RPMI8226 (cell line): ENCODE data around the gene NAXD.
"Not testable (repeated sequence)": the region's sequence is repeated elsewhere in the genome, so short reads cannot be mapped to it uniquely, and the experiment has no call there.

ENCODE experiments used
- DNase-seq: peaks from one replicate; pipeline ENCODE4 v3.0.0-alpha.2; 2015

Gene NAXD

DNA sequence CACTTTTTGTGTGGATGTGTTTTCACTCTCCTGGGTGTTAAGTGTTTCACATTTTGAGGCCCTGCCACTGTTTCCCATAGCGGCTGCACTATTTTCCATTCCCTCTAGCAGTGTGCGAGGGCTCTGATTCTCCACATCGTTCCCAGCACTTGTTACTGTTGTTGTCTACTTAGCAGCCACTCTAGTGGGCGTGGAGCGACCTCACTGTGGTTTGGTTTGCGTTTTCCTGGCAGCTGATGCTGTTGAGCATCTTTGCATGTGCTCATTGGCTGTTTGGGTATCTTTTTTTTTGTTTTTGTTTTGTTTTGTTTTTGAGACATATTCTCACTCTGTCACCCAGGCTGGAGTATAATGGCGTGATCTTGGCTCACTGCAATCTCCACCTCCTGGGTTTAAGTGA is 14.4 kb downstream of the NAXD start:
- no peak for DNase-seq

DNA sequence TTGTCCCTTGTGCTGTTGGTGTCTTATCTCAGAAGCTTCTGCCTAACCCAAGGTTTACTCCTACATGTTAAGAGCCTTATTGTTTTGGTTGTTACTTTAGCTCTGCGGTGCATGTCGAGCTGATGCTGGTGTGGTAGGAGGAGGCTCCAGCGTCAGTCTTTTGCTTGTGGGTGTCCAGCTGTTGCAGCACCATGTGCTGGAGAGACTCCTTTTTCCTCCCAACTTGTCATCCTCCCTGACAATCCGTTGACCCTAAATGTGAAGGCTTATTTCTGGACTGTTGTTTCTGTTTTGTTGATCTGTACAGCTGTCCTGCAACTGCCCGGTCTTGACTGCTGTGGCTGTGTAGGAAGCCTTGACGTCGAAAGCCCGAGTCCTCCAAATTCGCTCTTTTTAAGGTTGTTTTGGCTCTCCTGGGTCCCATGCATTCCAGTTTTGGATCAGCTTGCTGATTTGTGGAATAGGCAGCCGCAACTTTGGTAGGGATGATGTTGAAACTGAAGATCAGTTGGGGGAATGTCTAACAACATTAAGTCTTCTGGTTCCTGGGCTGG is 15.3 kb downstream of the NAXD start:
- no peak for DNase-seq

DNA sequence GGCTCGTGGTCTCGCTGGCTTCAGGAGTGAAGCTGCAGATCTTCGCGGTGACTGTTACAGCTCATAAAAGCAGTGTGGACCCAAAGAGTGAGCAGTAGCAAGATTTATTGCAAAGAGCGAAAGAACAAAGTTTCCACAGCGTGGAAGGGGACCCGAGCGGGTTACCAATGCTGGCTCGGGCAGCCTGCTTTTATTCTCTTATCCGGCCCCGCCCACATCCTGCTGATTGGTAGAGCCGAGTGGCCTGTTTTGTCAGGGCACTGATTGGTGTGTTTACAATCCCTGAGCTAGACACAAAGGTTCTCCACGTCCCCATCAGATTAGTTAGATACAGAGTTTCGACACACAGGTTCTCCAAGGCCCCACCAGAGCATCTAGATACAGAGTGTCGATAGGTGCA is 16.9 kb downstream of the NAXD start:
- DNase-seq: not testable (repeated sequence)

DNA sequence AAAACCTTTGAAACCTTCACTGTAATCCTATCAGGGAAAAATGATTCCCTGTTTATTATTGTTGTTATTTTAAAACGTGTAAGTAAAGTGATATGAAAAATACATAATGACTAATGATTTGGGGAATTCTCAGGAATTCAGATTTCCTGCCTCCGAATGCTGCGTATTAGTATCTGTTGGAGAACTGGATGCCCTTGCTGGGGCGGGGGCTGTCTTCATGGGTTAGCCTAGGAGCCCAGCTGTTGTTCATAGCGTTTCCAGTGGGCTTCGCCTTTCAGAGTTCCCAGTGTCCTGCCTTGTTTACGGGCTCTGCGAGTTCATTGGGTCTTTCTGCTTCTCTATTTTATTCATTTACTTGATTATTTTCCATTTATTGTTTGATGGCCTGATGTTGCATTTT is 18.4 kb downstream of the NAXD start:
- DNase-seq: no peak

DNA sequence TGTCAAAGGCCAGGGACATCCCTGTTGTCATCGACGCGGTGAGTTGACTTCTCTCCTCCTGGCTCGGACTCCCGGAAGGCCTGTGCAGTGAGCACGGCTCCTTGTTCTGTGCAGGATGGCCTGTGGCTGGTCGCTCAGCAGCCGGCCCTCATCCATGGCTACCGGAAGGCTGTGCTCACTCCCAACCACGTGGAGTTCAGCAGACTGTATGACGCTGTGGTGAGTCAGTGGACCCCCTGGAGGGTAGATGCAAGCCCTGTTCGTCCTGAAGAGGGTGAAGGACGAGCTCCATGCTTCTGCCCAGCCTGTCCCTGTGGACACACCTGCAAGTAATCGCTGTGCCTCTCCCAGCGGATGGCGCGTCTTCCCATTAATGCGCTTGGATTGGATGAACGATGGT is 19.2 kb downstream of the NAXD start:
- no peak for DNase-seq

DNA sequence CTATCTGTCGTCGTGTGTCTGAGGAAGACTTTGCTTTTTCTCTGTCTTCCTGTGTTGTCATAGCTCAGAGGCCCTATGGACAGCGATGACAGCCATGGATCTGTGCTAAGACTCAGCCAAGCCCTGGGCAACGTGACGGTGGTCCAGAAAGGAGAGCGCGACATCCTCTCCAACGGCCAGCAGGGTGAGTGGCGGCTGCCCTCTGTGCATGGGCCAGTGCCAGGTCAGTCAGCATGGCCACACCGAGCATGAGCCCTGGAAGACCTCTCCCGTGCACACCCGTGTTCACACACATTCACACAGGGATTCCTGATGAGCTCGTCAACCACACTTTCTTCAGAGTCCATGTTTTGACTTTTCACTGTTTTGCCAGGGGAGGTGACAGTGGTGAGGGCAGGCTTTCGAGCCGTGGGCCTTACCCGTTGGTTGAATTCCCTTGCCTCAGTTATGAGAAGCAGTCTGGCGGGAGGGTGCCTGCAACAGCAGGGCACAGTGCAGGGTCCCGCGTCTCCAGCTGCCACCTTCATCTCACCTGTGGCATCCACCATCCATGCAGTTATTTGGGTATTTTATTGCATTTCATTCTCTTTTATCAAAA is 20.2 kb downstream of the NAXD start:
- no peak for DNase-seq

DNA sequence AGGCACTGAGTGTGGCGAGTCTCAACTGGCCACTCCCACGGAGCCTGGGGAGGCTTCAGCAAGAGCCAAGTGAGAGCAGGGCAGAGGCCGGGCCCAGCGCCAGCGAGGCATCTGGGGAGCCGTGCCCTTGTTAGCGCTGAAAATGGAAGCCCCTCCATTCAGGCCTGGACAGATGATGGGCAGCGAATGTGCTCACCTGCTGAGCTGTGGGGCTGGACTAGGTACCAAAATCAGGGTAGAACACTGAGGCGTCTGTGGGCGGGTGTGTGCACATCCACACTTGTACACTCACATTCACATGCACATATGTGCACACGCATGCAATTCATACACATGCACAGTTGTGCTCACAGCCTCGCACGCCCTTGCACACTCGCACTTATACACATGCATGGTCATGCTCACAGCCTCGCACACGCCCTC is 20.7 kb downstream of the NAXD start:
- DNase-seq: no peak

DNA sequence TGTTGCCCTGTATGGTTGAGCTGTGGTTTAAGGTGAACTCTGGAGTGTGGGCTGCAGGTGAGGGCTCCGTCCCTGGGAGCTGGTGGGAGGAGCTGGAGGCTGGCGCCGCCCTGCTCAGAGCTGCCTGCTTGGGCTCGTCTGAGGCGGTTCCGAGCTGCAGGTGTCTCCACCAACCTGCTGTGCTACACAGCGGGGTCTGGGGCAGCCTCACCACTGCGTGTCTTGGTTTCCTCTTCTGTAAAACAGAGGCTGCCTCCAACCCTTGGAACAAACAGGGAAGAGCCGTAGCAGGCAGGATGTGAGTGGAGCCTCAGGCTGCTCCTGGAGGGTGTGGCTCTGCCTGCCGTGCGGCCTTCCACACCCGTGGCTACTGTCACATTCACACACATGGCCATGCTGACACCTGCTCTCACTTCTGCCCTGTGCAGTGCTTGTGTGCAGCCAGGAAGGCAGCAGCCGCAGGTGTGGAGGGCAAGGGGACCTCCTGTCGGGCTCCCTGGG is 21.4 kb downstream of the NAXD start:
- no peak for DNase-seq

DNA sequence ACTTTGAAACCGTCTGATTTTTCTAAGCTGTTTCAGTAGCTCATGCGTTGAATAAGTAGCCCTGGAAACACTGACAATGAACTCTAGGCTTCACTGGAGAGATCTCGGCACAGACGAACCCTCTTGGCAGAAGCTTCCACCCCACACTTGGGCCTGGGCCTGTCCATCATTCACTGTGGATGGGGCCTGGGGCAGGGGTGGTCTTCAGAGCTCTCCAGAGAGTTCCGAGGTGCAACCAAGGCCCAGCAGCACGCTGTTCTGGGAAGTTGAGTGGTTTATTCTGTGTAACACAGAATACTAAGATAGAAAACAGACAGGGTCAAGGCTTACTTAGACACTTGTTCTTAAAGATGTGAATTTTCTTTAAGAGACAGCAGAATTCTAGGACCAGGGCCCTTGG is 21.9 kb downstream of the NAXD start:
- DNase-seq: no peak

DNA sequence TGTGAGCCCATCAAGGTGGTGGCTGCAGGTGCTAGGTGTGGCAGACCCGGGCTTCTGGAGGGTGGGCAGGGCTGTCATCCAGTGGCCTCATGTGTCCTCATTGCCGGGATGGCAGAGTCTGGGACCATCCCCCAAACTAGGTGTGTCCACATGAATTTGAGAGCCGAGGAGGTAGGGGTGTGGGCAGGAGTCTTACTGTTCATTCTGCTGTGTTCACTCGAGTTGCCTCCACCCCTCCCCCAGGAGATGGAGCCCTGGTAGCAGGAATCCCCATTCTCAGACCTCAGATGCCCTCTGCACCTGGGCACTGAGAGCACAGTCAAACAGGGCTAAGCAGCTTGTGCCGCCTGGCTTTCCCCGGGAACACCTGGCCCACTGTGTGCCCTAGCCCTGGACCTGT is 22.4 kb downstream of the NAXD start:
- peak; percentile 16 for DNase-seq

DNA sequence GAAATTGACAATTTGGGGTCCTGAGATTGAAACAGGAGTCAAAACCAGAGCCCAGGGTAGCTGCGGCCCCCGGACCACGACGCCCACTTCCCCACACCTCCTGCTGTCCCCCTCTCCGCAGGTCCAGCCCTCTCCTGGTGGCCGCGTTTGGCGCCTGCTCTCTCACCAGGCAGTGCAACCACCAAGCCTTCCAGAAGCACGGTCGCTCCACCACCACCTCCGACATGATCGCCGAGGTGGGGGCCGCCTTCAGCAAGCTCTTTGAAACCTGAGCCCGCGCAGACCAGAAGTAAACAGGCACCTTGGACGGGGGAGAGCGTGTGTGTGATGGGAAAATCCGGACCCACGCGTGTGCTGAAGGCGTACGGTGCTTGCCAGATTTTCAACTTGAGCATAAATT is 22.9 kb downstream of the NAXD start:
- no peak for DNase-seq

DNA sequence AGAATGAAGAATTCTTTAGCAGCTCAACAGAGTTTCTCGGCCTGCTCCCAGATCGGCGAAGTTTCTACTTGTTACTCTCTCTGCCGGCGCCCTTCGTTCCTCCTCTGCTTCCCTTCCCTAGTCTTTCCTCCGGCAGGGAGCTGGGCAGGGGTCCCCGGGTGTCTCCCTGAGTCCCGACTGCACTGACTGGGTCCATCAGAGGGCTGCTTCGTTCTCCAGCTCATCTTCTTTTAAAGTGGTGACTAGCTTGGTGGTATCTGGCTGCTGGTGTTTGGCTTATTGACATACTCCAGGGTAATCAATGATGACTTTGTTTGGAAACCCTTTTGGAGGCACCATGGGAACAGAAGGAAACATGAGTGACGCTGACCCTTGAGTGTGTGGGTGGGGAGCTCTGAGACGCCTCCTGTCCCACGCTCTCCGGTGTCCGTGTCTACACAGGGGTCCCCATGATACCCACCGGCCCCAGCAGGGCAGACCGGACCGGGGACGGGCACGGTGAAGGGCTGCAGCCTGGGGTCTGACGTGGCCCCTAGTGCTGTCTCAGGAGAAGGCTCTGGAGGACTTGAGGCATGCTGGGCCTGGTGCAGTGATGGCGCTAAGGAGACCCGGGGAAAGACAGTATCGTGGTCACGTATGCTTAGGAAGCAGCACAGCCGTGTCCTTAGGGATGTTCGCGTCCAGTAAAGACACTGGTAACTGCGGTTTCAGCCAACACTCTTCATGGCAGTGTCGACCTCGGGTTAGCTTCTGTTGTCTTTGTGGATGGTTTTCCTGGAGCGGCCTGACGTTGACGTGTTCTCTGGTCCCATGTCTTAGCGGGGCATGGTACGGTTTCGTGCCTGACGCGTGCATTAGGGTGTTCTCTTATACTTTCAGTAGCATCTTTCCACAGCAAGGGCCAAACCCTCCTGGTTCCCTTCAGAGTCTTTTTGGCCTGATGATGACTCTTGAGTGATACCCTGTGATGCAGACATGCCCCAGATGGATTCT is 23.8 kb downstream of the NAXD start:
- DNase-seq: no peak

DNA sequence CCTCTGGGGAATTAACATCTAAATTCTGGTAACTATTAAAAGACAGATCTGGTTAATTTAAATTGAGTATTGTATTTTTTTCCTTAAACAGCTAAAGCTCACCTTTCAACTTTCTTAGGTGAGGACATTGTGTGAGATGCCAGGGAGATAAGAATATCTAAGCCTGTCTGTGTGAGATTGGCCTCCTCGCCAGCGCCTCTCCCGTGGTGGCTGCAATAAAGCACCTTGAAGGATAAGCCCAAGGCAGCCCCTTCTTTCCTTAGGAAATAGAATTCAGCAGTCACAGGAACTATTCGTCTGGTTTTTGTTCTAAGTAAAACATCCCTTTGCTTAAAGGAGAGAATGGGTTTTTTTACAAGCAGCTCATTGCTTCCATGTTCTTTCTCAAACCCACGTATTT is 24.6 kb downstream of the NAXD start:
- no peak for DNase-seq

DNA sequence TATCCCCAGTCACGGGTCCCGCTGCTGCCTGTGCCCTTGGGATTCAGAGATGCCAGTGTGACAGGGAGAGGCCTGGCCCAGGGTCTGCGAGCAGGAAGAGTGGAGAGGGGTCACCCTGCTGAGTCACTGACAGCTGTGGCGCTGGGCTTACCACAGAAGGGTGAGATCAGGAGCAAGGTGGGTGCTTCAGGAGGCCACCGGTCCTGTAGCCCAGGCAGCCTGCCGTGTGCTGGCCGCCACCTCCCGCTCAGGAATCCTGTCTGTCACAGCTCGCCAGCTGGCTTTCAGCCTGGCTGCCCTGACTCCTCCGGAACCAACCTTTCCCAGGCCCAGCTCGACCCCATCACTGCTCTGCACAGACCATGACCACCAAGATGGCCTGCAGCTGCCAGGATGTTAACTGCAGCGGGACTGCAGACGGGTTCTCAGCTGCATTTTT is 25.3 kb downstream of the NAXD start:
- DNase-seq: no peak

DNA sequence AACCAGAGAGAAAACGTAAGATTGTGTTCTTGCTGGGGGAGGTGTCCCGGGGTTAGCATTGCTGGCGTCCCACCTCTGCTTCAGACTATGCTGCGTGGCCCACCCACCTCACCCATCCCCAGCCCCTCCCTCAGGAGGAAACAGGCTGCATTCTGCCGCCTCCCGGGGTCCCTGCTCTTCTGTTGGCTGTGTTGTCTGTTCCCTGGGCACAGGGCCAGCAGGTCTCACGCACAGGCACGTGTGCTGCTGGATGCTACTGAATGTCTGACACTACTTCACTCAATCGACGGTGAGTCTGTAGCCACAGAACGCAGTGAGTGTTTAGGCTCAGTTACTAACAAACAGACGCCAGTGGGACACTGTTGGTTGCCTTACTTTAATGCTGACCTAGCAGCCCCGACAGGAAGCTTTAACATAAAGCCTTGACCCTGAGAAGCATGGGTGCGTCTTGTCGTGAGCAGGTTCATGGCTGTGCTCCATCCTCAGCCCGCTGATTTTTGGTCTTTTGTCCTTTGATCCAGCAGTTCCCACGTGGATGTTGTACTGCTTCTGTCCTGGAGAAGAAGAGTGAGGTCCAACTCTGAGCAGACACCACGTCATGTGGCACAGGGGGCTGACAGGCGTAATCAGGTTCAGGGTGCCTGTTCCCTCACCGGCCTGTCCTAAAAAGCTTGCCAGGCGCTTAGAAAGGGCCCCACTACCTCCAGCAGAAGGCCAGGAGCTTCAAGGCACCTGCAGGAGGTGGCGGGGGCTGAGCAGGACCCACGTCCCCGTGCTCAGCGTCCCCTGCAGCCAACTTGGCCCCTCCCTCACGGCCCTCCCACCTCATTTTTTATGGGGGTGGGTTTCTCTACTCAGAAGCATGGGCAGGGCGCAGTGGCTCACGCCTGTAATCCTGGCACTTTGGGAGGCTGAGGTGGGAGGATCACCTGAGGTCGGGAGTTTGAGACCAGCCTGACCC is 26.0 kb downstream of the NAXD start:
- DNase-seq: no peak

DNA sequence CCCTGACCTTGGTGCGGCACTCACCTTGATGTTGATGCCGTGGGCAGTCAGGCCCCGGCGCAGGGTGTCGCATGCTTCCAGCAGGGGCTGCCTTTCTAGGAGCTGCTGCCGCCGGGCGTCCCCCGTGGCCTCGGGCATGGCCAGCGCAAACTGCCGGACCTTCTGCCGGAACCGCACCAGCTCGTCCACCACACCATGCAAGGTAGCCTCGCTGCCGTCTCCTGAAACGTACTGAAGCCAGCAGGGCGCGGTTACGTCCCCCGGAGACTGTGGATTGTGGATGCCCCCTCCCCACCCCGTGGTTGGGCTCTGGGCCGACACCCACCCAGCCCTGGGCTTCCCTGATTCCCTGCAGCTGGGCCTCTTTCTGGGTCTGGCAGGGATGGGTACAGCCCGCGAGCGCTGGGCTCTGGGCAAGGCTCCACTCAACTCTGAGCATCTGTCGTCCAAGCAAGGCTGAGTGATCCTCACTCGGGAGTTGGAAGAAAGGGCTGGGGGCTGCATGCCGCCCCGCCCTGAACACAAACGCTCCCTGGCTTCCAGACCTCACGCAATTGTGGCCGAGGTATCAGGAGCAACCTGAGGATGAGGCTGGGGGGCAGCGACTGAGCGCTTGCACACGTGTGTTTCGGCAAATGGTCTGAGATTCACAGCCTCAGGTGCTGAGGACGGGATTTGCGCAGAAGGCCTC is 27.1 kb downstream of the NAXD start:
- DNase-seq: no peak

DNA sequence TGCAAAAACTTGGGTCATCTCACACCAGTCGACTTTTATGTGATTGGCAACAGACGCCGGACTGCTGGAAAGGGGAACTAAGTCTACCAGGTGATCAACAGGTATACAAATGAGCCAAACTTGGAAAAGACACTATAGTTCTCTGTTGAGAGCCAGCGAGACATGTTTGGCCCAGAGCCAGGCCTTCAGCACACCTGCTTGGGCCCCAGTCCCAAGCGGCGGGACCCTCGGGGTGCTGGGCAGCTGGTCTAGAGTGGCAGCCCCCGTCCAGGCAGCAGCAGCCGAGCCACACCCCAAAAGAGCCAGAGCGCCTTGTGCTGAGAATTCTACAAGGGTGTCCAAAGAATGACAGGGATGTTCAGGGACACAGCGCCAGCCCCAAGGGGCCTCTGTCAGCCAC is 28.0 kb downstream of the NAXD start:
- DNase-seq: no peak

DNA sequence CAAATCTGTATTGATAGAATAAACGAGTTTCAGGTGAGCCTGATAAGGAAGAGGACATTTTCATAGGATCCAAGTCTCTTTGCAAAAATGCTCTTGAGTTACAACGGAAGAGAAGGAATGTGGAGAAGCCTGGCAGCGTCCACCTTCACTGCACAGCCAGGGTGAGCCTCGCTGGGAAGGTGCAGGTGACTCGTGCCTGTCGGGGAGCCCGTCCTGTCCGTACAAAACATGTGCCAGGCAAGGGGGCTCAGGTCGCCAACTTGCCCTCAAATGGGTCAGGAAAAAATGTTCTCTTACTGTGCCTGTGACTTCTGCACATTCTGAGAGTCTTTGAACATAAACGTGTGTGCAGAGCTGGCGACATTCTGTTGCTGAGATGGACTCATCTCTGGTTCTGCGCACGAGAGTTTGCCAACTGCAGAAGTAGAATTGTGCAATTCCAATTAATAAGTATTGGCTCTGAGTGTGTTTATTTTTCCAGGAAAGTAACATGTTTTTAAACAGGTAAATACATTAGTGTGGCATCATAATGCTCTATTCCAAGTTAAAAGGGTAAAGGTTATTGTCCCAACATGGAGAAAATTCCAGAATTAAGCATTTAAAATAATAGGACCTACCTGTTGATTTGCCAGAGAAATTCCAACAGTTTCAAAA is 28.6 kb downstream of the NAXD start:
- DNase-seq: no peak

DNA sequence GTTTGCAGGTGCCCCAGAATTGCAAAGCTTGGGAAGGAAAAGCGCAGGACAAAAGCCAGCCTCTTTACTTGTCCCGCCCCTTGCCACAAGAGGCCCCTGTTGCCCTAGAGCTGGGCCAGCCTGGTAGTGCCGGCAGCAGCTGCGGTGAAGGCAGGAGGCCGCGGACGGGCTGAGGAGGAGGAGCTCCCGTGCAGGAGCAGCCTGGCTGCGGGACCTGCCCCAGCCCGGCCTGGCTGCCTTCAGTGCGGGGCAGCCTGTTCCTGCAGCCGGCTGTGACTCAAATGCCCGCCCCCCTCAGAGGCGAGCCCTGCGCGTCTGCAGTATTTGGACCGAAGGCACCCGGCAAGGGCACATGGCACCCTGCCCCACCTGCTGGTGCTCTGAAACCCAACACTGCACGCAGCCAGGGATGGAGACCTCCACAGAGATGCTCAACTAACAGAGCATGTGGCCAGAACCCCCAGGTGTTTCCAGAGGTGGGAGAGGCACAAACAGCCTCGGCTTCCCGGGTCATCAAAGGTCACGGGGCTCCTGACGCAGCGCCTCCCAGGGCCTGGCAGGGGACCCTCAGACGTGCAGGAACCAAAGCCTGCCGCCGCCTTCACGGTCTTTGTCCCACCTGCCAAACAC is 29.7 kb downstream of the NAXD start:
- DNase-seq: peak; percentile 11

DNA sequence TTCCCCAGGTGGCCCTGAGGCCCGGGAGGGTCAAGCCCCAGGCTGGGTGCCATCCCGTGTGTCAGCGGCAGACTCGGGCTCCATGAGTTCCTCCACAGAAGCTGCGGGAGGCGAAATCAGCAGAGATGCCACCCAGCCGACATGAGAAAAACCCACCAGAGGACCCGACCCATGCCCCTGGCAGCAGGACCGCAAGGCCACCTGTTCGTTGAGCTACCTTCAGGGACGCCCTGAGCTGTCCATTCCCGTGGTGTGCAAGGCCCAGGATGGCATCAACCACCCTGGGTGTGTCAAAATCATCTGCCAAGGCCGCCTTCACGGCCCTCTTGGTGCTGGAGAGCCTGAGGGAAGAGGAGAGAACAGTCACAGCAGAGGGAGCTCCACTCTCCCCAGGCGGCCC is 30.4 kb downstream of the NAXD start:
- DNase-seq: no peak
